Right atrium auricular region (tissue), 2 donors: ENCODE results near the gene TAB2. TPM values are rescaled to one million over a fixed set of nuclear protein-coding genes. Genes with fewer than 3 reads are reported as not detected.

ENCODE experiments used
- DNase-seq: peaks from one replicate; pipeline ENCODE4 v3.0.0-alpha.2; 2019; ENCODE audit warnings: low spot score
- H3K27ac ChIP-seq, 2 donors: fragments of 200-600 bp; sonication (generic); 1 replicate in 1 of 2; 2 replicates in 1 of 2; pipeline ENCODE4 v1.5.1; 2016 to 2019
- H3K27me3 ChIP-seq, 2 donors: fragments of 200-600 bp; sonication (generic); one replicate each; pipeline versions ENCODE4 v1.5.1 to v1.6.0; 2017 to 2019
- H3K36me3 ChIP-seq: fragments of 200-600 bp; sonication (generic); one replicate; pipeline ENCODE4 v1.5.1; 2016
- H3K4me1 ChIP-seq, 2 donors: fragments of 200-600 bp; sonication (generic); one replicate each; pipeline versions ENCODE4 v1.5.1 to v1.6.0; 2017 to 2019
- H3K4me3 ChIP-seq, 2 donors: fragments of 200-600 bp; sonication (generic); 1 replicate in 1 of 2; 2 replicates in 1 of 2; pipeline ENCODE4 v1.5.1; 2017 to 2019; ENCODE audit warnings: mild to moderate bottlenecking in 1 of 2, moderate library complexity in 1 of 2
- H3K9me3 ChIP-seq, 2 donors: fragments of 200-600 bp; sonication (generic); one replicate each; pipeline ENCODE4 v1.5.1; 2019
- total RNA-seq, 2 donors: library from RNA; depleted of rRNA; stranded (reverse); fragments of >200 nt; gene quantifications; one replicate each; pipeline ENCODE4 v1.1.0, GENCODE V29; 2016
- TF ChIP-seq, protein P1 (sequence below), 2 donors: fragments of 200-600 bp; sonication (generic); IDR thresholded peaks; one replicate each; pipeline ENCODE4 v1.5.1; 2019; ENCODE audit warnings: antibody characterized with exemption in 2 of 2

The TAB2 gene
- total RNA-seq, 2 donors from 2014 or later, result 51.8 to 58.5 TPM

DNA sequence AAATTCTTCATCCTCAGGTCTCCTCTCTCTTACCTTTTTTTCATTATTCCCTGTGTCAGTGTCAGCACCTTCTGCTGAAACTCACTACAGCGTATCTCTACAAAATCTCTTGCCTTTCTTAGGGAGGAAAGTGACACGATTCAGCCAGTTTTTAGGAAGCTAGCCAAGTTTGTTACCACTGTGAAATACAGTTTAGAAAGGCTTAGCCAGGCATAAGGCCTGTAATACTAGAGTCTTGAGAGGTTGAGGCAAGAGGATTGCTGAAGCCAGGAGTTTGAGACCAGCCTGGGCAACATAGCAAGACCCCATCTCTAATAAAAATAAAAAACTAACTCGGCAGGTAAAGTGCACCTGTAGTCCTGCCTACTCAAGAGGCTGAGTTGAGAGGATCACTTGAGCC, 16.7 kb downstream of the TAB2 start:
- DNase-seq, result no peak
- H3K4me3 ChIP-seq, result no peak overlapping the region
- H3K27me3 ChIP-seq, result no peaks in the 10 kb centered on the region
- no peaks in the 10 kb centered on the region for H3K36me3 ChIP-seq
- no peaks in the 10 kb centered on the region for H3K9me3 ChIP-seq
- TF ChIP-seq, protein P1, sequence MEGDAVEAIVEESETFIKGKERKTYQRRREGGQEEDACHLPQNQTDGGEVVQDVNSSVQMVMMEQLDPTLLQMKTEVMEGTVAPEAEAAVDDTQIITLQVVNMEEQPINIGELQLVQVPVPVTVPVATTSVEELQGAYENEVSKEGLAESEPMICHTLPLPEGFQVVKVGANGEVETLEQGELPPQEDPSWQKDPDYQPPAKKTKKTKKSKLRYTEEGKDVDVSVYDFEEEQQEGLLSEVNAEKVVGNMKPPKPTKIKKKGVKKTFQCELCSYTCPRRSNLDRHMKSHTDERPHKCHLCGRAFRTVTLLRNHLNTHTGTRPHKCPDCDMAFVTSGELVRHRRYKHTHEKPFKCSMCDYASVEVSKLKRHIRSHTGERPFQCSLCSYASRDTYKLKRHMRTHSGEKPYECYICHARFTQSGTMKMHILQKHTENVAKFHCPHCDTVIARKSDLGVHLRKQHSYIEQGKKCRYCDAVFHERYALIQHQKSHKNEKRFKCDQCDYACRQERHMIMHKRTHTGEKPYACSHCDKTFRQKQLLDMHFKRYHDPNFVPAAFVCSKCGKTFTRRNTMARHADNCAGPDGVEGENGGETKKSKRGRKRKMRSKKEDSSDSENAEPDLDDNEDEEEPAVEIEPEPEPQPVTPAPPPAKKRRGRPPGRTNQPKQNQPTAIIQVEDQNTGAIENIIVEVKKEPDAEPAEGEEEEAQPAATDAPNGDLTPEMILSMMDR (IDR thresholded peaks at IDR 0.05), result no peak
- peak overlapping the region in 1 of 2 donors; percentile 13 for H3K27ac ChIP-seq
- peaks cover 0 to 72% of the 10 kb centered on the region in 2 donors for H3K4me1 ChIP-seq

- Histone ChIP-seq H3K27me3 (no peaks in the 10 kb centered on the region), H3K36me3 (no peaks in the 10 kb centered on the region), H3K4me3 (no peak overlapping the region), H3K27ac (peak overlapping the region in 1 of 2 donors; percentile 13), H3K4me1 (peaks cover 0 to 67% of the 10 kb centered on the region in 2 donors), H3K9me3 (no peaks in the 10 kb centered on the region)
- TF ChIP-seq, protein P1 (IDR thresholded peaks at IDR 0.05), result no peak
- no peak for DNase-seq
Measured at GRCh38 chr6:149334682-149335160, 17.2 kb downstream of the TAB2 start.

DNA sequence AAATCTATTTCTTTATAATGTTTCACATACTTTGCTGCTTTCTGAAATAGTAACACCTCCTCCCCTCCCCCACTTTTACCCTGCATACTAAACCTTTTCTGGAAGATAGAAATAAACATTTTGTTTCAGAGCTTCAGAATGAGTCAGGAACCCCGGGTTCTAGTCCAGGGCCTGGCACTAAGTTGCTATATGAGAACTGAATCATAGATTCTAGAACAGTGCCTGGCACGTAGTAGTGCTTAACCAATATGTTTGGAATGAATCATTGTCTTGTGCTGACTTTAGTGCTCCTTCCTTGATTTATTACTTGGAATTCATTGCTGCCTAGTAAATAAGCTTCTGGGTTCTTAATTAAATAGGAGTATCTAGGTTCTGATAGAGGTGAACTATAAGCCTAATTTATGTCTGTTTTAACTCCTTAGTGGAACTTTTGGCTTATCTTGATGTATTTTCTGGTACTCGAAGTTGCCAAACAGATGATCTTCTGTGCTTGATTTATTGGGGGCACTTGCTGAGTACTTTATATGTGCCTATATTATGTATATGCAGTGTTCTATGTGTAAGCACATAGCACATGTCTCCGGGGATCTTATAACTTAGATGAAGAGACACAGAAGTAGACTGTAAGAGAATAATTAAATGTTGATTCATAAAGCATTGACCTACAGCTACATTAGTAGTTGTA, 18.6 kb downstream of the TAB2 start:
- Histone ChIP-seq H3K9me3 (no peaks in the 10 kb centered on the region), H3K27me3 (no peaks in the 10 kb centered on the region), H3K36me3 (no peaks in the 10 kb centered on the region), H3K4me3 (no peak overlapping the region), H3K27ac (no peak overlapping the region), H3K4me1 (peaks cover 0 to 72% of the 10 kb centered on the region in 2 donors)
- DNase-seq, result no peak
- TF ChIP-seq, protein P1 (IDR thresholded peaks at IDR 0.05), result no peak

DNA sequence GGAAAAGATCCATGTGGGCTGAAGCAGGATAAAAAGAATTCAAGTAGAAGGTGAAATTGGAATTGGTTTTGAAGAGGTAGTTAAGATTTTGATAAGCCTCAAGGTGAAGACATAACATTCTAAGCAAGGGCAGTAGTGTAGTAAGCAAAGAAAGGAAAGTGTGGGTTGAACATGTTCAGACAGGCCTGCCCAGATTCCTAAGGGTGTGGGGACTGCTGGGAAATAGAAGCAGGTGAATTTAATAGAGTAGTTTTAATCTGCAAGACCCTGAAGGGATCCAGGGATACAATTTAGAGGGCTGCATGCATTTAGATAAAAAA, 19.1 kb downstream of the TAB2 start:
- DNase-seq, result no peak
- H3K27ac ChIP-seq, result no peak overlapping the region

DNA sequence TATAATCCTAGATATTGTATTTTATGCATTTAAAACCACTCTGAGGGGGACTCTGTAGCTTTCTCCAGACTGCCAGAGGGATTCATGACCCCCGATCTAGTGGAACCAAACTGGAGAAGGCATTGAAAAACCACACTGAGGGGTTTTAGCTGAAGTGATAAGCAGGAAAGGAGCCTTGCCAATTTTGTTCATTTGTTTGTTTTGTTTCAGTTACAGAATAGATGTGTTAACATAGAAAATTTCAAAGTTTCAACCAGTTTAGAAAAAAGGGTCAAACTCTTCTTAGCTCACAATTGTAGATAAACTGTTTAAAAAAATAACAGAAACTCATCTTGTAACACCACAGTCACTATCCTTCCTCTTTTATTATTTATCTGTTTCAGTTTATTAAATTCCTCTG, 19.8 kb downstream of the TAB2 start:
- TF ChIP-seq, protein P1 (IDR thresholded peaks at IDR 0.05), result no peak
- Histone ChIP-seq H3K27me3 (no peaks in the 10 kb centered on the region), H3K4me1 (peaks cover 0 to 67% of the 10 kb centered on the region in 2 donors), H3K9me3 (no peaks in the 10 kb centered on the region), H3K4me3 (no peak overlapping the region), H3K36me3 (no peaks in the 10 kb centered on the region), H3K27ac (no peak overlapping the region)
- no peak for DNase-seq

More for the DNA sequence above, 19.1 kb downstream of the TAB2 start:
- no peaks in the 10 kb centered on the region for H3K36me3 ChIP-seq
- H3K9me3 ChIP-seq, result no peaks in the 10 kb centered on the region
- peaks cover 0 to 72% of the 10 kb centered on the region in 2 donors for H3K4me1 ChIP-seq
- H3K27me3 ChIP-seq, result no peaks in the 10 kb centered on the region
- no peak overlapping the region for H3K4me3 ChIP-seq
- TF ChIP-seq, protein P1 (IDR thresholded peaks at IDR 0.05), result no peak

DNA sequence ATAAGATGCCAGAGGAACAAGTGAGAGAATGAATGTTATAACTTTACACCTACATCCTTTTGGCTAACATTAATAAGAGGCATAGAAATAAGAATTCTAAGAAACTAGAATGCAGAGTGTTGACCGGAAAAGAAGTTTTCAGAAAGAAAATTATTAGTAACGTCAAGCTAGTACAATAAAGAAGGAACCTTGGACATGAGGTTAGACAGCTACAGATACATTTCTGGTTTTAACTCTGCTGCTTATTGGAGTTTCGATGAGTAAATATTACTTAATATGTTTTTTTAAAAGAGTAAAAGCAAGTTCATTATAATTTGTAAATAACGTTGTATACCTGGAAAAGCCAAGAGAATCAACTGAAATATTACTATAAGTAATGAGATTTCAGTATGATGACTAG, 22.7 kb downstream of the TAB2 start:
- TF ChIP-seq, protein P1 (IDR thresholded peaks at IDR 0.05), result no peak
- H3K4me1 ChIP-seq, result peaks cover 0 to 52% of the 10 kb centered on the region in 2 donors
- H3K4me3 ChIP-seq, result no peak overlapping the region
- no peaks in the 10 kb centered on the region for H3K9me3 ChIP-seq
- no peak overlapping the region for H3K27ac ChIP-seq
- no peak for DNase-seq
- H3K36me3 ChIP-seq, result no peaks in the 10 kb centered on the region
- H3K27me3 ChIP-seq, result no peaks in the 10 kb centered on the region
